Measurements from ENCODE around the gene ASTN2.

ASTN2 gene

DNA sequence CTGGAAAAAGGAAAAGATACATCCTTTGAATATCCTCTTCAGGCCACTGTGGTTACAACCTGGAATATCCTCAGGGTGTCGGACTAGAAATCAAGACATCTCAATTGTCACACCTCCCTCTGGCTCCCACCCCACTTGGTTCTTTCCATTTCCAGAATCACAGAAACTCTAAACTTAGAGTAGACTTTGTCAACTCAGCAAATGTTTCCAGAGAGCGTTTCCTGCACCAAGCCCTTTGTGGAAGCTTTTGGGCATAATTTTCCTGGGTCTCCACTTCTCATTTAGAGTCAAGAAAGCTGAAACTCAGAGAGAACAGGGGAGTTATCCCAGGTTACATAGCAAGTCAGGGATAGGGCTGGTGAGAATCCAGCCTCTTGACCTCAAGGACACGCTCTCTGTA lies 108.8 kb downstream of the ASTN2 start:
- DNase-seq (ENCODE audit: insufficient read length, low spot score) (no peak), FAIRE-seq (no peak)

GRCh38 chr9:117305454-117305853 lies 109.4 kb downstream of the ASTN2 start:
- DNase-seq (ENCODE audit: insufficient read length, low spot score), result no peak
- TF ChIP-seq, protein P1, sequence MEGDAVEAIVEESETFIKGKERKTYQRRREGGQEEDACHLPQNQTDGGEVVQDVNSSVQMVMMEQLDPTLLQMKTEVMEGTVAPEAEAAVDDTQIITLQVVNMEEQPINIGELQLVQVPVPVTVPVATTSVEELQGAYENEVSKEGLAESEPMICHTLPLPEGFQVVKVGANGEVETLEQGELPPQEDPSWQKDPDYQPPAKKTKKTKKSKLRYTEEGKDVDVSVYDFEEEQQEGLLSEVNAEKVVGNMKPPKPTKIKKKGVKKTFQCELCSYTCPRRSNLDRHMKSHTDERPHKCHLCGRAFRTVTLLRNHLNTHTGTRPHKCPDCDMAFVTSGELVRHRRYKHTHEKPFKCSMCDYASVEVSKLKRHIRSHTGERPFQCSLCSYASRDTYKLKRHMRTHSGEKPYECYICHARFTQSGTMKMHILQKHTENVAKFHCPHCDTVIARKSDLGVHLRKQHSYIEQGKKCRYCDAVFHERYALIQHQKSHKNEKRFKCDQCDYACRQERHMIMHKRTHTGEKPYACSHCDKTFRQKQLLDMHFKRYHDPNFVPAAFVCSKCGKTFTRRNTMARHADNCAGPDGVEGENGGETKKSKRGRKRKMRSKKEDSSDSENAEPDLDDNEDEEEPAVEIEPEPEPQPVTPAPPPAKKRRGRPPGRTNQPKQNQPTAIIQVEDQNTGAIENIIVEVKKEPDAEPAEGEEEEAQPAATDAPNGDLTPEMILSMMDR (IDR thresholded peaks at IDR 0.05; ENCODE audit: insufficient read depth, missing control alignments), result no peak
- no peak for FAIRE-seq

More for the DNA sequence above, 108.8 kb downstream of the ASTN2 start:
- TF ChIP-seq, protein P1 (IDR thresholded peaks at IDR 0.05; ENCODE audit: insufficient read depth, missing control alignments), result no peak

GRCh38 chr9:117304549-117304948 lies 110.3 kb downstream of the ASTN2 start:
- DNase-seq (ENCODE audit: insufficient read length, low spot score), result no peak
- no peak for FAIRE-seq

GRCh38 chr9:117303643-117304230 lies 111.1 kb downstream of the ASTN2 start:
- DNase-seq (ENCODE audit: insufficient read length, low spot score) (no peak), FAIRE-seq (no peak)
- TF ChIP-seq, protein P1 (IDR thresholded peaks at IDR 0.05; ENCODE audit: insufficient read depth, missing control alignments), result no peak

More at GRCh38 chr9:117304549-117304948, 110.3 kb downstream of the ASTN2 start:
- TF ChIP-seq, protein P1 (IDR thresholded peaks at IDR 0.05; ENCODE audit: insufficient read depth, missing control alignments), result no peak

DNA sequence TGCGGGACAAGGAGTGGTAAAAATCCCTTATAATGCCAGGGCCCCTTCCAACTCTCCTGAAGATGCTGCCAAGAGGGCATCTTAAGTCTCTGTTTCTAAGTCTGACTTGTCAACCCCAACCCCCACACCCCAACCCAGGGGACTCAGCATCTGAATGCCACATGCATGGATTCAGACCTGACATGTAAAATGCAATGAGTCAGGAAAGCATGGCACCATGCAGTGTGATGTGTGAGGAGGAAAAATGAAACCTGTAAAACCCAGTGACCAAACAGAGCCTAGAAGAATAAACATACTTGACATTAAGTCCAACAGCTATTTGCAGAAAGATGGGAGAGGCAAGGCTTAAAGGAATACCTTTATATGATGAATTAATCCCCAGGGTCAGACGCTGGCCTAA lies 112.4 kb downstream of the ASTN2 start:
- FAIRE-seq (no peak), DNase-seq (ENCODE audit: insufficient read length, low spot score) (no peak)
- TF ChIP-seq, protein P1 (IDR thresholded peaks at IDR 0.05; ENCODE audit: insufficient read depth, missing control alignments), result no peak

- TF ChIP-seq, protein P1 (IDR thresholded peaks at IDR 0.05; ENCODE audit: insufficient read depth, missing control alignments), result no peak
- DNase-seq (ENCODE audit: insufficient read length, low spot score) (no peak), FAIRE-seq (peak; percentile 86)
Measured at GRCh38 chr9:117300371-117301110, 114.3 kb downstream of the ASTN2 start.

DNA sequence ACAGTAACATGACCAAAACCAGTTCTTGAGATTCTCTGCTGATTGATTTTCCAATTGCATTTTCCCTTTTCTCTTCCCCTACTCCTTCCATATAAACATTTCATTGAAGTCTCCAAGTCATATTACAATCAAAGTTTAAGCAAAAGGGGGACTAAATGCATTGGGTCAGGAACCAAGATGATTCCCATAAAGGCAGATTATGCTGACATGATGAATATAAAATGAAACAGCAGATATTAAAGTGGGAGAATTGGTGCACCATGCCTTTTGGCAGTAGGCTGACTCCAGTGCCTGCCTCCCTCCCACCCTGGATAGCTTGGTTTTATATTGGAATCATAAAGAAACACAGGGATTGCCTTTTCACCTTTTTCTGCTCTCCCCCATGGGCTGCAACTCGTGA lies 118.4 kb downstream of the ASTN2 start:
- no peak for DNase-seq (ENCODE audit: insufficient read length, low spot score)
- TF ChIP-seq, protein P1 (IDR thresholded peaks at IDR 0.05; ENCODE audit: insufficient read depth, missing control alignments), result no peak
- no peak for FAIRE-seq
